Effector memory CD4-positive, alpha-beta T cell (primary cell): ENCODE data around the gene MTERF4.

ENCODE experiments used
- DNase-seq, 3 donors: peaks; one replicate each; pipeline ENCODE4 v3.0.0-alpha.2; 2020
- H3K27ac ChIP-seq: 2 replicates; pipeline ENCODE4 v1.7.0; 2013; ENCODE audit warnings: mild to moderate bottlenecking, low read length, moderate library complexity; ENCODE audit not compliant: insufficient read depth, poor library complexity, severe bottlenecking
- H3K27me3 ChIP-seq: replicated peaks from 2 replicates; pipeline ENCODE4 v1.7.0; 2013; ENCODE audit warnings: mild to moderate bottlenecking, low read length; ENCODE audit not compliant: insufficient read depth, control insufficient read depth, poor library complexity, severe bottlenecking
- H3K36me3 ChIP-seq: 2 replicates; pipeline ENCODE4 v1.7.0; 2013; ENCODE audit warnings: mild to moderate bottlenecking, low read length, moderate library complexity; ENCODE audit not compliant: control insufficient read depth, insufficient read depth
- H3K4me1 ChIP-seq: 2 replicates; pipeline ENCODE4 v1.7.0; 2013; ENCODE audit warnings: low read length, mild to moderate bottlenecking; ENCODE audit not compliant: control insufficient read depth, insufficient read depth, poor library complexity, severe bottlenecking
- H3K4me3 ChIP-seq: 2 replicates; pipeline ENCODE4 v1.7.0; 2013; ENCODE audit warnings: low read length, low read depth, mild to moderate bottlenecking; ENCODE audit not compliant: insufficient read depth, poor library complexity, severe bottlenecking
- H3K9me3 ChIP-seq: 2 replicates; pipeline ENCODE4 v1.7.0; 2013; ENCODE audit warnings: mild to moderate bottlenecking, low read length, moderate library complexity; ENCODE audit not compliant: control insufficient read depth

The MTERF4 gene

GRCh38 chr2:241142063-241142462, 40.0 kb upstream of the MTERF4 start:
- H3K9me3 ChIP-seq: no peaks in the 10 kb centered on the region
- H3K27ac ChIP-seq: no peak overlapping the region
- DNase-seq: no peak
- no peak overlapping the region for H3K4me3 ChIP-seq
- peaks cover 35% of the 10 kb centered on the region for H3K36me3 ChIP-seq
- H3K4me1 ChIP-seq: no peaks in the 10 kb centered on the region
- no peaks in the 10 kb centered on the region for H3K27me3 ChIP-seq

GRCh38 chr2:241141214-241141770, 39.2 kb upstream of the MTERF4 start:
- Histone ChIP-seq H3K4me3 (no peak overlapping the region), H3K27ac (no peak overlapping the region), H3K9me3 (no peaks in the 10 kb centered on the region), H3K27me3 (no peaks in the 10 kb centered on the region), H3K4me1 (no peaks in the 10 kb centered on the region), H3K36me3 (peaks cover 42% of the 10 kb centered on the region)
- no peak for DNase-seq

GRCh38 chr2:241140445-241140840, 38.4 kb upstream of the MTERF4 start:
- Histone ChIP-seq H3K4me3 (no peak overlapping the region), H3K36me3 (peaks cover 49% of the 10 kb centered on the region), H3K27me3 (no peaks in the 10 kb centered on the region), H3K27ac (no peak overlapping the region), H3K9me3 (no peaks in the 10 kb centered on the region), H3K4me1 (no peaks in the 10 kb centered on the region)
- no peak for DNase-seq

GRCh38 chr2:241139531-241140444, 37.7 kb upstream of the MTERF4 start:
- H3K36me3 ChIP-seq: peaks cover 49% of the 10 kb centered on the region
- H3K27ac ChIP-seq: no peak overlapping the region
- no peaks in the 10 kb centered on the region for H3K4me1 ChIP-seq
- H3K27me3 ChIP-seq: no peaks in the 10 kb centered on the region
- no peak overlapping the region for H3K4me3 ChIP-seq
- DNase-seq: no peak
- H3K9me3 ChIP-seq: no peaks in the 10 kb centered on the region

- Histone ChIP-seq H3K4me1 (no peaks in the 10 kb centered on the region), H3K27me3 (no peaks in the 10 kb centered on the region), H3K27ac (no peak overlapping the region), H3K4me3 (no peak overlapping the region), H3K36me3 (peaks cover 49% of the 10 kb centered on the region), H3K9me3 (no peaks in the 10 kb centered on the region)
- DNase-seq: no peak
Measured at GRCh38 chr2:241138471-241138870, 36.4 kb upstream of the MTERF4 start.

GRCh38 chr2:241137276-241138190, 35.4 kb upstream of the MTERF4 start:
- no peak for DNase-seq
- Histone ChIP-seq H3K27ac (no peak overlapping the region), H3K9me3 (no peaks in the 10 kb centered on the region), H3K4me3 (no peak overlapping the region), H3K27me3 (no peaks in the 10 kb centered on the region), H3K4me1 (no peaks in the 10 kb centered on the region), H3K36me3 (peaks cover 47% of the 10 kb centered on the region)

GRCh38 chr2:241136661-241137260, 34.7 kb upstream of the MTERF4 start:
- H3K27me3 ChIP-seq: no peaks in the 10 kb centered on the region
- no peaks in the 10 kb centered on the region for H3K4me1 ChIP-seq
- H3K27ac ChIP-seq: no peak overlapping the region
- no peak for DNase-seq
- no peak overlapping the region for H3K4me3 ChIP-seq
- peaks cover 43% of the 10 kb centered on the region for H3K36me3 ChIP-seq
- no peaks in the 10 kb centered on the region for H3K9me3 ChIP-seq

- Histone ChIP-seq H3K4me3 (no peak overlapping the region), H3K4me1 (no peaks in the 10 kb centered on the region), H3K27ac (no peak overlapping the region), H3K27me3 (no peaks in the 10 kb centered on the region), H3K9me3 (no peaks in the 10 kb centered on the region), H3K36me3 (peaks cover 43% of the 10 kb centered on the region)
- DNase-seq: no peak
Measured at GRCh38 chr2:241136191-241136590, 34.1 kb upstream of the MTERF4 start.

- no peak for DNase-seq
- Histone ChIP-seq H3K9me3 (no peaks in the 10 kb centered on the region), H3K36me3 (peaks cover 40% of the 10 kb centered on the region), H3K27ac (no peak overlapping the region), H3K4me3 (no peak overlapping the region), H3K4me1 (no peaks in the 10 kb centered on the region), H3K27me3 (no peaks in the 10 kb centered on the region)
Measured at GRCh38 chr2:241135737-241136136, 33.6 kb upstream of the MTERF4 start.
